Measurements from ENCODE around the gene PREPL. TPM values are rescaled to one million over a fixed set of nuclear protein-coding genes. Genes with fewer than 3 reads are reported as not detected.

PREPL gene
- total RNA-seq, 1 experiment from 2014 or later: 46.4 TPM

DNA sequence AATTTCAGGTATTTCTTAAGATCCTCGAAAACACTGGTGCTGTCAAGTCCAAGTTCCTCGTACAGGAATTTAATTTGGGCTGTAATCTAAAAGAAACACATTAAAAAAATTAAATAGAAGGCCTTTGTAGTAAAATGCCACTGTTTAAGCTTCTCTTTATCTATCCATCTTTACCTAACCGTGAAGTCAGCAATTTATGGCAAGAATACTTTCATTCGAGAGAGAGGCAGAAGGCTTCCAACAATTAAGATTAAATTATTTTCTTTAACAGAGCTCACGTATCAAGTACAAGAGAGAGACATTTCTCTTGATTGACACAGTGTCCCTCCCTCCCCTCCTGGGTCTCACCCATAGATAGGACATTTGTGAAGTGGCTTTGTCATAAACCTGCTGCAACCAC, 39.9 kb downstream of the PREPL start:
- Mint-ChIP-seq H3K9me3 (ENCODE audit: unreplicated experiment) (no peaks in the 10 kb centered on the region), H3K36me3 (ENCODE audit: insufficient read depth, unreplicated experiment) (peaks cover 31% of the 10 kb centered on the region), H3K27me3 (ENCODE audit: insufficient read depth, unreplicated experiment) (no peaks in the 10 kb centered on the region), H3K27ac (ENCODE audit: unreplicated experiment) (no peak overlapping the region), H3K4me1 (ENCODE audit: low read depth, unreplicated experiment) (no peaks in the 10 kb centered on the region), H3K4me3 (ENCODE audit: unreplicated experiment) (no peak overlapping the region)
- peaks cover 1% of the 10 kb centered on the region; the same call in 1 of the 2 replicates for H3K36me3 ChIP-seq (ENCODE audit: control insufficient read depth, insufficient read depth, low read length)
- POLR2A ChIA-PET: no interaction called here
- BruUV-seq (replicated peaks): no TSS peak
- DNase-seq: no peak
- CTCF ChIA-PET: no interaction called here
- no peak overlapping the region for H3K4me3 ChIP-seq (ENCODE audit: low read depth, low read length)
- intact Hi-C loops (cut with micrococcal nuclease; ENCODE audit: unreplicated experiment): no loop called here
- no peaks in the 10 kb centered on the region for H3K4me1 ChIP-seq
- TF ChIP-seq, protein P1, sequence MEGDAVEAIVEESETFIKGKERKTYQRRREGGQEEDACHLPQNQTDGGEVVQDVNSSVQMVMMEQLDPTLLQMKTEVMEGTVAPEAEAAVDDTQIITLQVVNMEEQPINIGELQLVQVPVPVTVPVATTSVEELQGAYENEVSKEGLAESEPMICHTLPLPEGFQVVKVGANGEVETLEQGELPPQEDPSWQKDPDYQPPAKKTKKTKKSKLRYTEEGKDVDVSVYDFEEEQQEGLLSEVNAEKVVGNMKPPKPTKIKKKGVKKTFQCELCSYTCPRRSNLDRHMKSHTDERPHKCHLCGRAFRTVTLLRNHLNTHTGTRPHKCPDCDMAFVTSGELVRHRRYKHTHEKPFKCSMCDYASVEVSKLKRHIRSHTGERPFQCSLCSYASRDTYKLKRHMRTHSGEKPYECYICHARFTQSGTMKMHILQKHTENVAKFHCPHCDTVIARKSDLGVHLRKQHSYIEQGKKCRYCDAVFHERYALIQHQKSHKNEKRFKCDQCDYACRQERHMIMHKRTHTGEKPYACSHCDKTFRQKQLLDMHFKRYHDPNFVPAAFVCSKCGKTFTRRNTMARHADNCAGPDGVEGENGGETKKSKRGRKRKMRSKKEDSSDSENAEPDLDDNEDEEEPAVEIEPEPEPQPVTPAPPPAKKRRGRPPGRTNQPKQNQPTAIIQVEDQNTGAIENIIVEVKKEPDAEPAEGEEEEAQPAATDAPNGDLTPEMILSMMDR (IDR thresholded peaks at IDR 0.05; ENCODE audit: insufficient read depth in 1 of 2, low read depth in 1 of 2, low read length in 1 of 2, severe bottlenecking in 1 of 2, unreplicated experiment in 1 of 2): no peak
- H3K9me3 ChIP-seq: no peaks in the 10 kb centered on the region
- no peaks in the 10 kb centered on the region for H3K27me3 ChIP-seq (replicated peaks; ENCODE audit: control insufficient read depth, insufficient read depth, low read length)

DNA sequence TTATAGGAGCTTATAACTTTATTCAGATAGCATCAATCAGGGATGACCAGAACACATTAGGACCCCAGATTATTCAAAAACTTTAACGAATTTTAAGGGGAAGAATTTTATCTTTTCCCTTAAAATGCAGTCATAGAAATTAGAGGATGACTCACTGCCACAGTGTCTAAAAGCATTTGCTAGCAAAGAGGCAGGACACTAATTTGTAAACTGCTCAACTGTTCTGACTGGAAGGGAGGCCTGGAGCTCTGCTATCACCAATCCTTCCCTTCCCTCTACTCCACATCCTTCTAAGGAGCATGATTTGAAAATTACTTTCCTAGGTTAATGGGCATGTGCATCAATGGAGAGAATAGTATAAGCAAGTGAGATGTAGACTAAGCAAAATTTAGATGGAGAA, 40.5 kb downstream of the PREPL start:
- CTCF ChIA-PET: no interaction called here
- no peaks in the 10 kb centered on the region for H3K4me1 Mint-ChIP-seq (ENCODE audit: low read depth, unreplicated experiment)
- Histone ChIP-seq H3K36me3 (ENCODE audit: control insufficient read depth, insufficient read depth, low read length) (peaks cover 1% of the 10 kb centered on the region; the same call in 1 of the 2 replicates), H3K9me3 (no peaks in the 10 kb centered on the region), H3K27me3 (replicated peaks; ENCODE audit: control insufficient read depth, insufficient read depth, low read length) (no peaks in the 10 kb centered on the region), H3K4me1 (no peaks in the 10 kb centered on the region), H3K4me3 (ENCODE audit: low read depth, low read length) (no peak overlapping the region)
- H3K4me3 Mint-ChIP-seq (ENCODE audit: unreplicated experiment): no peak overlapping the region
- H3K27me3 Mint-ChIP-seq (ENCODE audit: insufficient read depth, unreplicated experiment): no peaks in the 10 kb centered on the region
- intact Hi-C loops (cut with micrococcal nuclease; ENCODE audit: unreplicated experiment): no loop called here
- peaks cover 30% of the 10 kb centered on the region for H3K36me3 Mint-ChIP-seq (ENCODE audit: insufficient read depth, unreplicated experiment)
- H3K9me3 Mint-ChIP-seq (ENCODE audit: unreplicated experiment): no peaks in the 10 kb centered on the region
- TSS peak; percentile 17 for BruUV-seq (replicated peaks)
- TF ChIP-seq, protein P1 (IDR thresholded peaks at IDR 0.05; ENCODE audit: insufficient read depth in 1 of 2, low read depth in 1 of 2, low read length in 1 of 2, severe bottlenecking in 1 of 2, unreplicated experiment in 1 of 2): no peak
- H3K27ac Mint-ChIP-seq (ENCODE audit: unreplicated experiment): no peak overlapping the region
- POLR2A ChIA-PET: no interaction called here
- DNase-seq: no peak

DNA sequence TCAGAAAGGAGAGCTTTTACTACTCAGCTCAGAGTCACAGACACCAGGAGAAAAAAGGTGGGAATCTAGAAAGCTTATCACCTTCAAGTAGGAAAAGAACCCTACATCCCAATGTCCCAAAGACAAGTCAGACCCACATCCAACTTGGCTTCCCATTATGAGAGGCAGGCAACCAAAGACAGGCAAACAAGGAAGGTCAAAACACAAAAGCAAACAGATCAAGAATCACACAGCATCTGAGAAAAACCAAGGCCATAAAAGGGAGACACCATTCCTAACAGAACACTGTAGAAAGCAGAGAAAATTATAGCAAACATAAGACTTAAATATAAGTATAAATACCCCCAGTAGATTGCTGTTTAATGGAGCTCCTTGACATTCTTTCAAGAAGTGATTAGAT, 45.3 kb downstream of the PREPL start:
- peaks cover 16% of the 10 kb centered on the region for H3K36me3 Mint-ChIP-seq (ENCODE audit: insufficient read depth, unreplicated experiment)
- no peaks in the 10 kb centered on the region for H3K27me3 Mint-ChIP-seq (ENCODE audit: insufficient read depth, unreplicated experiment)
- TF ChIP-seq, protein P1 (IDR thresholded peaks at IDR 0.05; ENCODE audit: insufficient read depth in 1 of 2, low read depth in 1 of 2, low read length in 1 of 2, severe bottlenecking in 1 of 2, unreplicated experiment in 1 of 2): no peak
- Histone ChIP-seq H3K9me3 (peaks cover 5% of the 10 kb centered on the region), H3K27me3 (replicated peaks; ENCODE audit: control insufficient read depth, insufficient read depth, low read length) (no peaks in the 10 kb centered on the region), H3K4me1 (no peaks in the 10 kb centered on the region), H3K4me3 (ENCODE audit: low read depth, low read length) (no peak overlapping the region), H3K36me3 (ENCODE audit: control insufficient read depth, insufficient read depth, low read length) (no peaks in the 10 kb centered on the region; the same call in 1 of the 2 replicates)
- intact Hi-C loops (cut with micrococcal nuclease; ENCODE audit: unreplicated experiment): no loop called here
- no peaks in the 10 kb centered on the region for H3K4me1 Mint-ChIP-seq (ENCODE audit: low read depth, unreplicated experiment)
- H3K27ac Mint-ChIP-seq (ENCODE audit: unreplicated experiment): no peak overlapping the region
- H3K9me3 Mint-ChIP-seq (ENCODE audit: unreplicated experiment): peaks cover 13% of the 10 kb centered on the region
- no peak overlapping the region for H3K4me3 Mint-ChIP-seq (ENCODE audit: unreplicated experiment)
- no TSS peak for BruUV-seq (replicated peaks)
- ChIA-PET CTCF (interaction anchor here (0.6 kb wide), 1 partner anchor 78 kb away, joined by 3 read pairs; no protein-coding TSS in a partner anchor), POLR2A (no interaction called here)
- no peak for DNase-seq
